ENCODE measurements around the gene RTKN2. TPM values are rescaled to one million over a fixed set of nuclear protein-coding genes. Genes with fewer than 3 reads are reported as not detected.
A peak's percentile ranks its signal among the peaks of the same experiment; 100 is the strongest.

Gene RTKN2
- total RNA-seq, 4 donors from 2014 or later, result 0.30 TPM; not detected in 3

GRCh38 chr10:62268027-62268398, 631 bp downstream of the RTKN2 start:
- 1 to 5% methylated on average over 19 of the region's 19 CpGs for WGBS, 2 donors
- TF ChIP-seq, protein P1, sequence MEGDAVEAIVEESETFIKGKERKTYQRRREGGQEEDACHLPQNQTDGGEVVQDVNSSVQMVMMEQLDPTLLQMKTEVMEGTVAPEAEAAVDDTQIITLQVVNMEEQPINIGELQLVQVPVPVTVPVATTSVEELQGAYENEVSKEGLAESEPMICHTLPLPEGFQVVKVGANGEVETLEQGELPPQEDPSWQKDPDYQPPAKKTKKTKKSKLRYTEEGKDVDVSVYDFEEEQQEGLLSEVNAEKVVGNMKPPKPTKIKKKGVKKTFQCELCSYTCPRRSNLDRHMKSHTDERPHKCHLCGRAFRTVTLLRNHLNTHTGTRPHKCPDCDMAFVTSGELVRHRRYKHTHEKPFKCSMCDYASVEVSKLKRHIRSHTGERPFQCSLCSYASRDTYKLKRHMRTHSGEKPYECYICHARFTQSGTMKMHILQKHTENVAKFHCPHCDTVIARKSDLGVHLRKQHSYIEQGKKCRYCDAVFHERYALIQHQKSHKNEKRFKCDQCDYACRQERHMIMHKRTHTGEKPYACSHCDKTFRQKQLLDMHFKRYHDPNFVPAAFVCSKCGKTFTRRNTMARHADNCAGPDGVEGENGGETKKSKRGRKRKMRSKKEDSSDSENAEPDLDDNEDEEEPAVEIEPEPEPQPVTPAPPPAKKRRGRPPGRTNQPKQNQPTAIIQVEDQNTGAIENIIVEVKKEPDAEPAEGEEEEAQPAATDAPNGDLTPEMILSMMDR (IDR thresholded peaks at IDR 0.05), result no peak
- TF ChIP-seq POLR2A (IDR thresholded peaks at IDR 0.05) (no peak), EP300 (IDR thresholded peaks at IDR 0.05) (no peak)
- DNase-seq (ENCODE audit: low spot score in 2 of 2), result no peak
- Histone ChIP-seq H3K4me3 (peak overlapping the region; percentile 53 to 93 (median 60)), H3K36me3 (no peaks in the 10 kb centered on the region), H3K27me3 (peaks cover 0 to 4% of the 10 kb centered on the region in 2 donors), H3K27ac (peak overlapping the region in 1 of 4 donors; percentile 18), H3K4me1 (peaks cover 0 to 17% (median 5%) of the 10 kb centered on the region in 4 donors), H3K9me3 (no peaks in the 10 kb centered on the region)

DNA sequence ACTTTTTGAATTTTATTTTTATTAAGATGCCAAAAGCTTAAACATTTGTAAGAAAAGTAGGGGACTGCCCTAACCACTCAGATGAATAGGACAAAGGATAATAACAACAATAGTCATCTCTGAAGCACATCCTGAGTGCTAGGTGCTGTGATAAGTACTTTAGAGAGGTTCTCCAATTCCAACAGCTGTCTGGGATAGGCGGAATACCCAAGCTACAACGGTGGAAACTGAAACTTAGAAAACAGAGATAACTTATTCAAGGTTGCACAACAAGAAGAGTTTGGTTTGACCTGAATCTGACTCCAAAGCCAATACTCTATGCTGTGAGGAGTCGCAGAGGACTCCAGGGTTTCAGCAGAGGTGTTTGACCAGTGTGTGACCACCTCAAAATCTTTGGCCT, 2.0 kb downstream of the RTKN2 start:
- DNase-seq (ENCODE audit: low spot score in 2 of 2), result no peak
- H3K4me3 ChIP-seq, result no peak overlapping the region
- H3K4me1 ChIP-seq, result peaks cover 0 to 17% (median 5%) of the 10 kb centered on the region in 4 donors
- H3K9me3 ChIP-seq, result no peaks in the 10 kb centered on the region
- TF ChIP-seq, protein P1 (IDR thresholded peaks at IDR 0.05), result no peak
- TF ChIP-seq POLR2A (IDR thresholded peaks at IDR 0.05) (no peak), EP300 (IDR thresholded peaks at IDR 0.05) (no peak)
- WGBS, 2 donors, result 82 to 83% methylated on average over 3 of the region's 3 CpGs
- H3K27ac ChIP-seq, result no peak overlapping the region
- no peaks in the 10 kb centered on the region for H3K36me3 ChIP-seq
- peaks cover 0 to under 1% of the 10 kb centered on the region in 2 donors for H3K27me3 ChIP-seq

DNA sequence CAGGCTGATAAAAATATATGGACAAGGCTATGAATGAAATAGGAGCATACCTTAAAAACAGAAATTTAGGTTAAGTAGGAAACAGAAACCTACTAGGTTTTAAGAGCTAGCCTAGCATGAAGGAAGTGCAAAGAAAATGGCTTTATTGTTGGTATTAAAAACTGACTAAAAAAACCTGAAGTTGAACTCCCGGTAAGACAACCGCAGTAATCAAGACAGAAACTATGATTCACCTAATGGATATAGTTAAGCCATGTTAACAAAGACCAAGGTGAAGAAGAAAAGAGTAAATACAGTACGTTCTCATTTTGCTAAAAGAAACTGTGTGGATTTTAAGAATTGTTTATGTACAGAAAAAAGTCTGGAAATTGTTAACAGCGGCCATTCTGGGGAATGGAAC, 2.5 kb downstream of the RTKN2 start:
- DNase-seq (ENCODE audit: low spot score in 2 of 2), result no peak
- WGBS, 2 donors, result 73 to 89% methylated on average over 4 of the region's 4 CpGs
- H3K27ac ChIP-seq, result no peak overlapping the region

GRCh38 chr10:62264702-62265436, 3.8 kb downstream of the RTKN2 start:
- H3K4me1 ChIP-seq, result peaks cover 0 to 17% (median 5%) of the 10 kb centered on the region in 4 donors
- no peaks in the 10 kb centered on the region for H3K27me3 ChIP-seq
- no peak overlapping the region for H3K4me3 ChIP-seq
- no peak for TF ChIP-seq EP300 (IDR thresholded peaks at IDR 0.05)
- TF ChIP-seq, protein P1 (IDR thresholded peaks at IDR 0.05), result peak; percentile 27 to 54 (median 46)
- WGBS, 2 donors, result 32 to 53% methylated on average over 1 of the region's 1 CpG
- H3K9me3 ChIP-seq, result no peaks in the 10 kb centered on the region
- no peak for DNase-seq (ENCODE audit: low spot score in 2 of 2)
- H3K27ac ChIP-seq, result no peak overlapping the region
- H3K36me3 ChIP-seq, result no peaks in the 10 kb centered on the region

More for the DNA sequence above, 2.5 kb downstream of the RTKN2 start:
- TF ChIP-seq EP300 (IDR thresholded peaks at IDR 0.05) (no peak), POLR2A (IDR thresholded peaks at IDR 0.05) (no peak)
- TF ChIP-seq, protein P1 (IDR thresholded peaks at IDR 0.05), result no peak
- Histone ChIP-seq H3K4me1 (peaks cover 0 to 17% (median 5%) of the 10 kb centered on the region in 4 donors), H3K4me3 (no peak overlapping the region), H3K9me3 (no peaks in the 10 kb centered on the region), H3K36me3 (no peaks in the 10 kb centered on the region), H3K27me3 (no peaks in the 10 kb centered on the region)

- TF ChIP-seq POLR2A (IDR thresholded peaks at IDR 0.05), result no peak
- TF ChIP-seq EP300 (IDR thresholded peaks at IDR 0.05), result no peak
- Histone ChIP-seq H3K4me3 (no peak overlapping the region), H3K27ac (no peak overlapping the region), H3K27me3 (no peaks in the 10 kb centered on the region), H3K36me3 (no peaks in the 10 kb centered on the region), H3K9me3 (no peaks in the 10 kb centered on the region), H3K4me1 (peaks cover 0 to 13% (median 5%) of the 10 kb centered on the region in 4 donors)
- DNase-seq (ENCODE audit: low spot score in 2 of 2), result no peak
Measured at GRCh38 chr10:62264126-62264525, 4.5 kb downstream of the RTKN2 start.
